Stimulated activated CD4-positive, alpha-beta T cell treated with anti-CD3 and anti-CD28 coated beads, Interleukin-1b, Interleukin-23, amount 100 ng/mL, for 4 hours (primary cell): ENCODE data around the gene SNAI3.
"Not testable (repeated sequence)": the region's sequence is repeated elsewhere in the genome, so short reads cannot be mapped to it uniquely, and the experiment has no call there.

ENCODE experiments used
- DNase-seq, 2 donors: peaks; one replicate each; pipeline ENCODE4 v3.0.0-alpha.2; 2020; ENCODE audit warnings: low read depth in 2 of 2

SNAI3 gene

GRCh38 chr16:88669980-88670379 lies 16.3 kb downstream of the SNAI3 start:
- DNase-seq, result no peak

GRCh38 chr16:88669493-88669892 lies 16.8 kb downstream of the SNAI3 start:
- DNase-seq, result not testable (repeated sequence)

GRCh38 chr16:88667461-88667860 lies 18.8 kb downstream of the SNAI3 start:
- DNase-seq, result no peak

GRCh38 chr16:88665570-88665969 lies 20.7 kb downstream of the SNAI3 start:
- no peak for DNase-seq

GRCh38 chr16:88665148-88665547 lies 21.2 kb downstream of the SNAI3 start:
- DNase-seq, result no peak

- peak; percentile 88 to 90 for DNase-seq
These were observed 23.3 kb downstream of the SNAI3 start, which contains the start of gene MVD for GRCh38 chr16:88662843-88663606. TSS of gene MVD (minus strand) at chr16:88663091. CDS start at chr16:88663080, 11 bp downstream.

- no peak for DNase-seq
These were observed 24.0 kb downstream of the SNAI3 start for GRCh38 chr16:88662222-88662842.

- DNase-seq, result no peak
These were observed 24.8 kb downstream of the SNAI3 start for GRCh38 chr16:88661468-88661867.

GRCh38 chr16:88659160-88659559 lies 27.1 kb downstream of the SNAI3 start:
- DNase-seq, result no peak

GRCh38 chr16:88658714-88659113 lies 27.6 kb downstream of the SNAI3 start:
- DNase-seq, result no peak

GRCh38 chr16:88657371-88657770 lies 28.9 kb downstream of the SNAI3 start:
- DNase-seq, result no peak

GRCh38 chr16:88656291-88656980 lies 29.9 kb downstream of the SNAI3 start:
- DNase-seq, result no peak

- DNase-seq, result no peak
These were observed 30.5 kb downstream of the SNAI3 start for GRCh38 chr16:88655733-88656281.

GRCh38 chr16:88655053-88655732 lies 31.1 kb downstream of the SNAI3 start:
- DNase-seq, result no peak

- no peak for DNase-seq
These were observed 31.8 kb downstream of the SNAI3 start for GRCh38 chr16:88654363-88655052.

- no peak for DNase-seq
These were observed 32.5 kb downstream of the SNAI3 start for GRCh38 chr16:88653596-88654362.

GRCh38 chr16:88653101-88653500 lies 33.2 kb downstream of the SNAI3 start:
- no peak for DNase-seq

- DNase-seq, result no peak
These were observed 33.6 kb downstream of the SNAI3 start for GRCh38 chr16:88652762-88653063.

GRCh38 chr16:88651989-88652761 lies 34.1 kb downstream of the SNAI3 start:
- no peak for DNase-seq
